ENCODE measurements around the gene MORN1. TPM values are rescaled to one million over a fixed set of nuclear protein-coding genes. Genes with fewer than 3 reads are reported as not detected.

MORN1 gene
- total and polyA plus RNA-seq, 2 donors (not counting 3 experiments of a cell fraction or from before 2014, with no cell fraction given): 4.3 to 6.4 TPM

GRCh38 chr1:2409745-2410144 is 18.4 kb upstream of the MORN1 start:
- Histone ChIP-seq H2AFZ (ENCODE audit: low read depth, low read length) (no peak overlapping the region), H3K9ac (replicated peaks; ENCODE audit: extremely low read depth, insufficient read depth, low read length) (no peak overlapping the region), H3K4me2 (ENCODE audit: insufficient read depth, low read length) (no peak overlapping the region), H3K27me3 (ENCODE audit: control insufficient read depth in 2 of 2, insufficient read depth in 2 of 2, low read length in 2 of 2) (no peaks in the 10 kb centered on the region), H3K9me1 (replicated peaks; ENCODE audit: control insufficient read depth, extremely low read depth, insufficient read depth, low read length) (no peaks in the 10 kb centered on the region), H3K4me3 (replicated peaks in 1 of 3; ENCODE audit: insufficient read depth in 1 of 3, low read depth in 1 of 3, low read length in 3 of 3) (no peak overlapping the region), H3K4me1 (ENCODE audit: control insufficient read depth, extremely low read depth, insufficient read depth, low read length) (peaks cover 22% of the 10 kb centered on the region), H3K36me3 (ENCODE audit: control insufficient read depth in 2 of 2, extremely low read depth in 1 of 2, insufficient read depth in 2 of 2, low read length in 2 of 2) (peaks cover 2 to 22% of the 10 kb centered on the region in 2 experiments), H3K79me2 (ENCODE audit: control insufficient read depth, insufficient read depth, low read length) (peaks cover 4% of the 10 kb centered on the region), H3K9me3 (replicated peaks; ENCODE audit: control insufficient read depth, insufficient read depth, low read length) (no peaks in the 10 kb centered on the region), H4K20me1 (replicated peaks; ENCODE audit: control insufficient read depth, extremely low read depth, insufficient read depth, low read length) (no peaks in the 10 kb centered on the region), H3K27ac (ENCODE audit: insufficient read depth, low read depth, low read length) (no peak overlapping the region)
- dilution Hi-C loops (cut with MboI; ENCODE audit: extremely low pct_ligation_motif_present, low sequenced_read_pairs) (no loop called here), intact Hi-C loops (cut with micrococcal nuclease) (loop anchor here (5.0 to 10.0 kb wide), 3 partner anchors 98 to 1215 kb away; partner anchors contain the start of genes PRDM16 and TPRG1L)
- DNase-seq (ENCODE audit: low read depth, low spot score) (no peak), FAIRE-seq (no peak)
- POLR2A ChIA-PET: no interaction called here
- BruUV-seq (replicated peaks): no TSS peak
- CTCF ChIA-PET: no interaction called here
- TF ChIP-seq MYC (IDR thresholded peaks at IDR 0.05; ENCODE audit: low read depth, low read length) (no peak), POLR2A (IDR thresholded peaks at IDR 0.05; ENCODE audit: low read depth, low read length) (no peak), EZH2 (IDR thresholded peaks at IDR 0.05; ENCODE audit: borderline replicate concordance, low read depth, low read length, severe bottlenecking) (no peak), POLR2AphosphoS5 (IDR thresholded peaks at IDR 0.05; ENCODE audit: insufficient read depth, low read depth, low read length) (no peak), GATA2 (IDR thresholded peaks at IDR 0.05; ENCODE audit: insufficient read depth, insufficient read length, low read depth, low read length) (no peak), JUN (IDR thresholded peaks at IDR 0.05; ENCODE audit: borderline replicate concordance, insufficient read depth, insufficient read length, low read depth) (no peak), FOS (IDR thresholded peaks at IDR 0.05; ENCODE audit: borderline replicate concordance, insufficient read depth, low read length) (no peak)
- TF ChIP-seq, protein P1, sequence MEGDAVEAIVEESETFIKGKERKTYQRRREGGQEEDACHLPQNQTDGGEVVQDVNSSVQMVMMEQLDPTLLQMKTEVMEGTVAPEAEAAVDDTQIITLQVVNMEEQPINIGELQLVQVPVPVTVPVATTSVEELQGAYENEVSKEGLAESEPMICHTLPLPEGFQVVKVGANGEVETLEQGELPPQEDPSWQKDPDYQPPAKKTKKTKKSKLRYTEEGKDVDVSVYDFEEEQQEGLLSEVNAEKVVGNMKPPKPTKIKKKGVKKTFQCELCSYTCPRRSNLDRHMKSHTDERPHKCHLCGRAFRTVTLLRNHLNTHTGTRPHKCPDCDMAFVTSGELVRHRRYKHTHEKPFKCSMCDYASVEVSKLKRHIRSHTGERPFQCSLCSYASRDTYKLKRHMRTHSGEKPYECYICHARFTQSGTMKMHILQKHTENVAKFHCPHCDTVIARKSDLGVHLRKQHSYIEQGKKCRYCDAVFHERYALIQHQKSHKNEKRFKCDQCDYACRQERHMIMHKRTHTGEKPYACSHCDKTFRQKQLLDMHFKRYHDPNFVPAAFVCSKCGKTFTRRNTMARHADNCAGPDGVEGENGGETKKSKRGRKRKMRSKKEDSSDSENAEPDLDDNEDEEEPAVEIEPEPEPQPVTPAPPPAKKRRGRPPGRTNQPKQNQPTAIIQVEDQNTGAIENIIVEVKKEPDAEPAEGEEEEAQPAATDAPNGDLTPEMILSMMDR (IDR thresholded peaks at IDR 0.05; ENCODE audit: extremely low read depth in 1 of 2, insufficient read depth in 1 of 2, low read depth in 1 of 2, low read length in 2 of 2): no peak
- TF ChIP-seq, protein P2, sequence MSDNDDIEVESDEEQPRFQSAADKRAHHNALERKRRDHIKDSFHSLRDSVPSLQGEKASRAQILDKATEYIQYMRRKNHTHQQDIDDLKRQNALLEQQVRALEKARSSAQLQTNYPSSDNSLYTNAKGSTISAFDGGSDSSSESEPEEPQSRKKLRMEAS (IDR thresholded peaks at IDR 0.05; ENCODE audit: insufficient read depth, insufficient read length): no peak
